HTERT RPE-1 (cell line): Measurements from ENCODE around the gene CDK19.
"Not testable (repeated sequence)": the region's sequence is repeated elsewhere in the genome, so short reads cannot be mapped to it uniquely, and the experiment has no call there.

Source experiments
- in situ Hi-C: fragments of 300-500 bp; cut with MboI; formaldehyde crosslinking; loops from 4 replicates; pipeline ENCODE4 v1.14.3; 2020; ENCODE audit warnings: low sequenced_read_pairs

CDK19 gene

DNA sequence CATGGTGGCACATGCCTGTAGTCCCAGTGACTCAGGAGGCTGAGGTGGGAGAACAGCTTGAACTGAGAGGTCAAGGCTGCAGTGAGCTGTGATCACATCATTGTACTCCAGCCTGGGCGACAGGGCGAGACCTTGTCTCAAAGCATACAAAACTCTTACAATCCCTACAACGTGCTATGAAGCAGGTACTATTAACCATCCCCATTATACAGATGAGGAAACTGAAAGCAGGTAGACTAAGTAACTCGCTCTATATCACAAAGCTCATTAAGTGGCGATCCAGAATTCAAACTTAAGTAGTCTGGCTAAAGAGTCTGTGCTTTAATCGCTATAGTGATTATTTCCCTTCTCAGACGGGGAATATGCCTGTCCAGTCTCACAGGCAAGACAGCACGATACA lies 54.7 kb downstream of the CDK19 start:
- in situ Hi-C loops: no loop called here

DNA sequence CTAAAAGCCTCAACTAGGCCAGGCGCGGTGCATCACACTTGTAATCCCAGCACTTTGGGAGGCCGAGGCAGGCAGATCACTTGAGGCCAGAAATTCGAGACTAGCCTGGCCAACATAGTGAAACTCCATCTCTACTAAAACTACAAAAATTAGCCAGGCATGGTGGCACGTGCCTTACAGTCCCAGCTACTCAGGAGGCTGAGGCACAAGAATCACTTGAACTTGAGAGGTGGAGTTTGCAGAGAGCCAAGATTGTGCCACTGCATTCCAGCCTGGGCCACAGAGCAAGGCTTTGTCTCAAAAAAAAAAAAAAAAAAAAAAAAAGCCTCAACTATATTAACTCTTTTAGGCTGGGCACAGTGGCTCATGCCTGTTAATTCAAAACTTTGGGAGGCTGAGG lies 55.2 kb downstream of the CDK19 start:
- in situ Hi-C loops: not testable (repeated sequence)

DNA sequence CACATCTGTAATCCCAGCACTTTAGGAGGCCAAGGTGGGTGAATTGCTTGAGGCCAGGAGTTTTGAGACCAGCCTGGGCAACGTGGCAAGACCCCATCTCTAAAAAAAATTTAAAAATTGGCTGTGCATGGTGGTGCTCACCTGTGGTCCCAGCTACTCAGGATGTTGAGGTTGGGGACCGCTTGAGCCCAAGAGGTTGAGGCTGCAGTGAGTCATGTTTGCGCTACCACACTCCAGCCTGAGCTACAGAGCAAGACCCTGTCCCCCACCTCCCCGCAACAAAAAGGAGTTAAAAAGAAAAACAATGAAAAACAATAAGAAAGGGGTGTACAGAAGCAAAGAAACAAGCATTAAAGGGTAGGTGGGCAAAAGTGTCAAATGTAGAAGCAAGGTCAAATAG lies 57.3 kb downstream of the CDK19 start:
- in situ Hi-C loops: no loop called here

DNA sequence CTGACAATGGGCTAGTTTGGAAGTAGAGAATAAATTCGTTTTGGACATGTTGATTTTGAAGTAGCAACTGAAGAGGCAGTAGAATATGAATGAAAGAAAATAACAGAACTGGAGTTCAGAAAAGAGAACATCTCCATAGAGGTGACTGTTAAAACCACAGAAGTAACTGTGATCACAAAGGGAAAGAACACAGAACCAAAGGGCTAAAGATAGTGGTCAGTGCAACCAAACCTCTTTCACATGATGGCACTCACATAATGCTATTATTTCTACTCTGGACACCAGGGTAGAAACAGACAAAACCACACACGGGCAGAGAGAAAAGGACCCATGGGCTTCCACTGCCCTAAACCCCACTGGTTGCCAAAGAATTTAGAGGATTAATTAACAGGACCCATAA lies 58.5 kb downstream of the CDK19 start:
- in situ Hi-C loops: no loop called here

DNA sequence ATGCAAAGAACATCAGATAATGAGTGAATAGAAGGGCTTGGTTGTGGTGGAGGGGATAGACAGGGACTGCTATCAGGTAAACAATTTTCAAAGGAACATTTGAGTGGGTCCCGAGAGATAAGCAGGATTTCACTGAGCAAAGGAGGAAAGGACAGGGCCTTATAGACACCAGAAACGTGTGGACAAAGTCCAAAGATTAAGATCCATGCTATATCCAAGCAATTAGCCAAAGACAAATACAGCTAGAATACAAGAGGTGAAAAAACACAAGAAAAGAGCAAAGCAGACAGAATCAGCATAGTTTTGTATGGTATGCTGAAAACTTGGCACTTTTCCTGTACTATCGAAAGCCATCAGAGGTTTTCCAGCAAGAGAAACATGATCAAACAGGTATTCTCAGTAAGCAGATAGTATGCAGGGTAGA lies 59.8 kb downstream of the CDK19 start:
- in situ Hi-C loops: no loop called here

DNA sequence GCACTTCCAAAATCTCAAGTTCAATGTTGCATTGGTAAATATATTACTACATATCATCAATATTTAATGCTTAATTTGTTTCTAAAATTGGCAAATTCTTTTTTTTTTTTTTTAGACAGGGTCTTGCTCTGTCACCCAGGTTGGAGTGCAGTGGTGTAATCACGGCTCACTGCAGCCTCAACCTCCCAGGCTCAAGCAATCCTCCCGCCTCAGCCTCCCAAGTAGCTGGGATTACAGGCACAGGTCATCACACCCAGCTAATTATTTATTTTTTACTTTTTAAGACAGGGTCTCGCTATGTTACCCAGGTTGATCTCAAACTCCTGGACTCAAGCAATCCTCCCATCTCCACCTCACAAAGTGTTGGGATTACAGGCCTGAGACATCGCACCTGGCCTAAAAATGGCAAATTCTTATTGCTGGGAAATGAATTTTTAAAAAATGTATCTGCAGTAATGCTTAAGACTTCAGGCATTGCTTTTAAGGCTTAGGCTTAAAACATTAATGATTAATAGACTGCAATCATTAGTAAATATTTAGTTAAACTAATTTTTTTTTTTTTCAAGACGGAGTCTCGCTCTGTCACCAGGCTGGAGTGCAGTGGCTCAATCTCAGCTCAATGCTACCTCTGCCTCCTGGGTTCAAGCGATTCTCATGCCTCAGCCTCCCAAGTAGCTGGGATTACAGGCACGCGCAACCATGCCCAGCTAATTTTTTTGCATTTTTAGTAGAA lies 61.2 kb downstream of the CDK19 start:
- in situ Hi-C loops: not testable (repeated sequence)

DNA sequence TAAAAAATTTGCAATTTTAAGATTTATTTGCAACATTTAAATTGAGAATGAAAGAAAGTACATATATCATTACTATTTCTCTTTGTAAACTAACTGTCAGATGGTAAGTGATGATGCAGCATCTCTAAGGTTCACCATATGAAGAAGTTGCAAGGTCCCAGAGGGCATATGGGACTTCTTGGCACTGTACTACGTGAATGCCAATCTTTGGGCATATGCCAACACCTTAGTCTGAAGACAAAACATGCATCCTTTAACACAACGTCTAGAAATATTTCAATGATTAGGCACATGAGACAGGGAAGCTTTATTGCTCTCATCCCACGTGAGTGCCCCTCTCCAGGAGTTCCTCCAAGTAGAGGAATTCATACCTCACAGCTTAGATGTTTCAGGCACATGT lies 66.8 kb downstream of the CDK19 start:
- in situ Hi-C loops: no loop called here

DNA sequence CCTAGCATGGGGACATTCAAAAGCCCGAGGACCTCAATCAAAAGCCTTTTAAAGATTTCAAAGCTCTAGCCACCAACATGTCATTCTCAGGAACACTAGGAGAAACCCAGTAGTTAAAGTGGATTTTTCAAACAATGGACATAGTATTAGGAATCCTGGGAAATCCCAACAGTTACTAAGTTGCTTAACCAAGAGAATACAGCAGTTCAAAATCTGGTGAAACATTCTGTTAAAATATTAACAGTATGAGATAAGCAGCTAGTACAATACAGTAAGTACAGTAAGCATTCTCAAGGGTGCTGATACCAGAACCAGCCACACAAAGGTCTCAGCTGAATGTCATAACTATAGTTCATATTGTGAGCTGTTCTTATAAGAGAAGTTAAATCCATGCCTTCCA lies 68.6 kb downstream of the CDK19 start:
- in situ Hi-C loops: no loop called here

DNA sequence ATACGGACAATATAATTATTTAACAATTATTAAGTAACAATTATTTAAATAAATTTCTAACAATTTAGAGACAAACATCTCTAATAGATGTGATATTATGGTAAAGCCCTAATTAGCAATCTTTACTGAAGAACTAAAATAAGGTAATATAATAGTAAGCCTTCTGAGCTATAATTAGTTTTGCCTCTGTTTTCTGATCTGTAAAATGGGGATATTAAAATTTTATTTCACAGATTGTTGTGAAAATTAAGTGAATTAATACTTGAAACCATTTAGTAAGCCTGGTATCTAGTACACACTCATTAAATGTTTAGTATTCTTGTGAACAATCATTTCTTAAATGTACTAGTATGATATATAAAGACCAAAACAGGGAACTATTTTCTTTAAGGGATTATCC lies 70.3 kb downstream of the CDK19 start:
- in situ Hi-C loops: no loop called here

DNA sequence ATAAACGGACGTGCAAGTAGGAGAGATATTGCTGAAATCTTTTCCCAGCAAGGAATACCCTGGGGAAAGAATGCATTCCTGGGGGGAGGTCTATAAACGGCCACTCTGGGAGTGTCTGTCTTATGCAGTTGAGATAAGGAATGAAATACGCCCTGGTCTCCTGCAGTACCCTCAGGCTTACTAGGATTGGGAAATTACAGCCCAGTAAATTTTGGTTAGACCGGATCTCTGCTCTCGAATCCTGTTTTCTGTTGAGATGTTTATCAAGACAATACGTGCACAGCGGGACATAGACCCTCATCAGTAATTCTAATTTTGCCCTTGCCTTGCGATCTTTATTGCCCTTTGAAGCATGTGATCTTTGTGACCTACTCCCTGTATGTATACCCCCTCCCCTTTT lies 72.7 kb downstream of the CDK19 start:
- in situ Hi-C loops: not testable (repeated sequence)

DNA sequence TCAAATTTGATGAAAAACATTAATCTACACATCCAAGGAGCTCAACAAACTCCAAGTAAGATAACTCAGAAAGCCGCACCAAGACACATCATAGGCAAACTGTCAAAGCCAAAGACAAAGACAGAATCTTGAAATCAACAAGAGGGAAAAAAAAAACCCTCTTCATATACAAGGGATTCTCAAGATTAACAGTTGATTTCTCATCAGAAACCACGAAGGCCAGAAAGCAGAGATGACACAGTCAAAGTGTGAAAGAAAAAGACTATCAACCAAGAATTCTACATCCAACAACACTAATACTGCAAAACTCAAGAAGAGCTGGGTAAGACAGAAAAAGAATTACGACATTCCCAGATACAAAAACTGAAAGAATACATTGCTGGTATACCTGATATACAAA lies 73.8 kb downstream of the CDK19 start:
- in situ Hi-C loops: no loop called here

DNA sequence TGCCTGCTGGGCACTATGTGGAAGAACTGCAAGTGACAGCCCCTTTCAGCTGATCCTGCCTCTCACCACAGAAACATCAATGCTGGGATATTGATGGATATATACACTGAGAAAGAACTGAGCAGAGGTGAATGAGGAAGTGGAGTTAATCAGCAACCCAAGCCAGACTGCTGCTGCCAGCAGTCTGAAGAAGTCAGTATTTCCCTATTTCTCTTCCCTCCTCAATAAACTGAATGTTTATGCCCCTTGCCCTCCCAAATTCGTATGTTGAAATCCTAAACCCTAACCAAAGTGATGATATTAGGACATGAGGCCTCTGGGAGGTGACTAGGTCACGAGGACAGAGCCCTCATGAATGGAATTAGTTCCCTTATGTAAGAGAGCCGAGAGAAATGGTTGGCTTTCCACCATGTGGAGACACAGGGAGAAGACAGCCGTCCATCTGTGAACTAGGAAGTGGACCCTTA lies 76.3 kb downstream of the CDK19 start:
- in situ Hi-C loops: no loop called here

DNA sequence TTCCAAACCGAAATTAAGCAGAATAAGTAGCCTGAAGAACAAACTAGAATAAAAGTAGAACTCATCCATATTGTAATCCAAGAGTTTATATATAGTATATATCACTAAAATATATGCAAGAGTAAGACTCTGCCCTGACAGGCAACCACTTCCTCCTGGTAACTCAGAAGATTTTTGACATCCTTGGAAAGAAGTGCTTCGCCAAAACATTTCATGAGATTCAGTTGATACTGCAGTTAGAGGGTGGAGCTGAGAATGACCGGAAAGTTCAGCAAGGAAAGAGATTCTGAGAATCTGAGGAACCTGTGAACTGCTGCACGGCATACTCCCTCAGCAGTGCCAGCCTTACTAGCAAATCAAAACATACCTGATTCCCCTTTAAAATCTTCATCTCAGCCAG lies 79.6 kb downstream of the CDK19 start:
- in situ Hi-C loops: no loop called here

DNA sequence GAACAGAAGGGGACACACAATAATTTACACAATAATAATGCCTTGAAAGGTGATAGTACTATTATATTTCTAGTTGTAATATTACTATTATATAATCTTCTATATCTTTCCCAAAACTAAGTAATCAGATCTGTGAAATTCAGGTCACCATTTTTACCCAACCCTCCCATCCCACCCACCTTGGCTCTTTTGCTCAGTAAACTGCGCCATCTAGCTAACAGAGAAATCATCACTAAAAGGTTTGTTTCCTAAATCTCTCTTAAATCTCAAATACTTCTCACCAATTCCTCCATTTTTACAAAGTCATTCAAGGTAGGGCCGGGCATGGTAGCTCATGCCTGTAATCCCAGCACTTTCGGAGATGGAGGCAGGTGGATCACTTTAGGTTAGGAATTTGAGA lies 83.4 kb downstream of the CDK19 start:
- in situ Hi-C loops: no loop called here

DNA sequence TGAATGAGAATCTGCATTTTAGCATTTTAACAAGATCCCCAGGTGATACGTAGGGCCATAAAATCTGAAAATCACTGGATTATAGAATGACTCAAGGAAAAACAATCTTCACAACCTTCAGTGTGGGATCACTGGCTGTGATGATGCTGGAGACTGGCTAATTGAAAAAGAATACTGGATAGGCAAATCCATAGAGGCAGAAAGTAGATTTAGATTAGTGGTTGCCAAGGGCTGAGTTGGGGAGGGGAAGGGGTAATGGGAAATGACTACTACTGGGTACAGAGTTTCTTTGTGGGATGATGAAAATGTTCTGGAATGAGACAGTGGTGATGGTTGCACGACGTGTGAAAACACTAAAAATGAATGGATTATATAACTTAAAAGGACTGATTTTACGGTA lies 84.1 kb downstream of the CDK19 start:
- in situ Hi-C loops: no loop called here

DNA sequence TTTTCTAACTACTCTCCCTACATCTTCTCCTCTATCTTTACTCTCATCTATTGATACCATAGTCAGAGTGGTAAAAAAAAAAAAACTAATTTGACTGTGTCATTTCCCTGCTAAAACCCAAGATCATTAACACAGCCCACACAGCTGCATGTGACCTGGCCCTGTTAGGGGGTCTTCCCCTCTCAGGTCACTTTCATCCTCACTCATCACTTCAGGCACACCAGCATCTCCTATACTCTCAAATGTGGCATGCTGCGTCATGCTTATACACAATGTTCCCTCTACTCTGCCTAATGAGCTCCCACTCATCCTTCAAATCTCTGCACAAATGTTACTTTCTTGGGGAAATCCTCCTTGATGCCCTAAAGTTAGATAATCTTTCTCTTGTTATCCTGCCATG lies 86.8 kb downstream of the CDK19 start:
- in situ Hi-C loops: no loop called here

DNA sequence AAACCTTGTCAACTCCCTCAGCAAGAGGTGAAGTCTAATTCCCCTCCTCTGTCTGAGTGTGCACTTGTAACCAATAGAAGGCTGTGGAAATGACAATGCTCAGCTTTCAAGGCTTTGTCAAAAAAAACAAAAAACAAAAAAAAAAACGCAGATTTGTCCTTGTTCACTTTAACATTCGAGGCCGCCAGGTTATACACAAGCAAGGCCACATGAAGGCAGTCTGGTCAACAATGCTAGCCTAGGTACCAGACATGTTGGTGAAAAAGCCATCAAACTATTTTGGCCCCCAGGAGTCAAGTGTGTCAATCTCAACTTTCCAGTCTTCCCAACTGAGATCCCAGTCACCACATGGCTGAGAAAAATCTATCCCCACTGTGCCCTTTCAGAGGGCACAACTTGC lies 92.3 kb downstream of the CDK19 start:
- in situ Hi-C loops: no loop called here

DNA sequence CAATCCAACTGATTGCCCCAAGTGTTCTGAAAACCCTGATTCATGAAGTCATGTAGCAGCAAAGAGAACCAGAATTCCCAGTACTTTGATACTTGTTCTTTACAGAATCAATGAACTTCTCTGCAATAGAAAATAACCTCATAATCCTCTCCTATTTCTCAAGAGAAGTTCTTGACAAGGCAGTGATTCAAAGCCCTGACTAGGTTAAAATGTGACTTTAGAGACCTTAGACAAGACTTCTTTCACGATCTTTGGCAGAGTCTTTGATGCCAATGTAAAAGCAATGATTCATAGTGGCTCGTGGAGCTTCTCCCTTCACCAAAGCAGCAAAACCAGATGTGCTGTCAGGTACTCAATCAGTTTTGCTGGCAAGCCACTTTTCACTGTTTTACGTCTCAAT lies 95.2 kb downstream of the CDK19 start:
- in situ Hi-C loops: no loop called here

DNA sequence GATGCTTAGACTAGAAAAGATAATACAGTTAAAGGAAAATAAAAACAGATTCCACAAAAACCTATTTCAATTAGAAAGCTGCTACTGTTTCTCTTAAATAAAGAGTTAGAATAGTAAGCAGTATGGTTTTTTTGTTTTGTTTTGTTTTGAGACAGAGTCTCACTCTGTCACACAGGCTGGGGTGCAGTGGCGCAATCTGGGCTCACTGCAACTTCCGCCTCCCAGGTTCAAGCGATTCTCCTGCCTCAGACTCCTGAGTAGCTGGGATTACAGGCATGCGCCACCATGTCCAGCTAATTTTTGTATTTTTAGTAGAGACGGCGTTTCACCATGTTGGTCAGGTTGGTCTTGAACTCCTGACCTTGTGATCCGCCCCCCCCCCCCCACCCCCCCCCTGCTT lies 95.7 kb downstream of the CDK19 start:
- in situ Hi-C loops: not testable (repeated sequence)

DNA sequence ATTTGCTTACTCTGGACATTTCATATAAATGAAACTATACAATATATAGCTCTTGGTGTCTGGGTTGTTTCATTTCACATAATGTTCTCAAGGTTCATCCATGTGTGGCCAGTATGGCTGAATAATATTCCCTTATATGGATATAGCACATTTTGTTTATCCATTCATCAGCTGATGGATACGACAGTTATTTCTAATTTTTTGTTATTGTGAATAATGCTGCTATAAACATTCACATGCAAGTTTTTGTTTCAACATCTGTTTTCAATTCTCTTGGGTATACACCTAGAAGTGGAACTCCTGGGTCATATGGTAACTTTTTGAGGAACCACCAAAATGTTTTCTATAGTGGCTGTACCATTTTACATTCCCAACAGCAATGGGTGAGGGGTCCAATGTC lies 101.1 kb downstream of the CDK19 start:
- in situ Hi-C loops: no loop called here

DNA sequence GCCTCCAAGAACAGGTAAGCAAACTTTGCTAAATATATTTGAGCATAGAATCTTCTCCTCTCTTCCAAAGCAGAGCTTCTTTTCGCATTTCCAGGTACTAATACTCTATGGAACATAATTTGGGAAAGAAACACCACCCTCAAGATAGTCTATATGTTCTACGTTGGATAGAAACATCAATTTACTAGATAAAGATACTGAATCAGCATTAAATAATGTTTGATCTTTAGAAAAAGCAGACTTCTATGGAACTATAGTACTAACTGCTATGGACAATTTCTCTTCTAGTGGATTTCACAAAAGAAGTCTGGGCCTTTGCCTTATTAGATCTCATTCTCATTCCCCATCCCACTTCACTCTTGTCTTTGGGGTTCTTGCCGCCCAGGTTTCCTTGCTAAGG lies 103.0 kb downstream of the CDK19 start:
- in situ Hi-C loops: no loop called here

DNA sequence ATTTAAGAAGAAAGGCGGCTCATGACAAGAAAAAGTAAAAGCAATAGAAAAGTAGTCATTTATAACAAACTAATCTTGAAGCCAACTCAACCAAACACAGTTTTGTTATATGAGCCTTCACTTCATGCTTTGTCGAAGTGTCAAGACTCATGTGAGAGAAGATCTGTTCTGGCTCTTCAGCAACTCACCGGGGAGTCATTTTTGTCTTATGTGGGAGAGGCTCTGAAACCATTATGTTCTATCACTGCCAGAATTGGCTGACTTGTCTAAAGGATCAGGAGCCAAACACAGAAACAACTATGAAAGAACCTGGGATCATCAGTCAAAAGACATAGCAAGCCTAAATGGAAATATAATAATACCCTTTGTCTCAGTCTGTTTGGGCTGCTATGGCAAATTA lies 105.2 kb downstream of the CDK19 start:
- in situ Hi-C loops: no loop called here

DNA sequence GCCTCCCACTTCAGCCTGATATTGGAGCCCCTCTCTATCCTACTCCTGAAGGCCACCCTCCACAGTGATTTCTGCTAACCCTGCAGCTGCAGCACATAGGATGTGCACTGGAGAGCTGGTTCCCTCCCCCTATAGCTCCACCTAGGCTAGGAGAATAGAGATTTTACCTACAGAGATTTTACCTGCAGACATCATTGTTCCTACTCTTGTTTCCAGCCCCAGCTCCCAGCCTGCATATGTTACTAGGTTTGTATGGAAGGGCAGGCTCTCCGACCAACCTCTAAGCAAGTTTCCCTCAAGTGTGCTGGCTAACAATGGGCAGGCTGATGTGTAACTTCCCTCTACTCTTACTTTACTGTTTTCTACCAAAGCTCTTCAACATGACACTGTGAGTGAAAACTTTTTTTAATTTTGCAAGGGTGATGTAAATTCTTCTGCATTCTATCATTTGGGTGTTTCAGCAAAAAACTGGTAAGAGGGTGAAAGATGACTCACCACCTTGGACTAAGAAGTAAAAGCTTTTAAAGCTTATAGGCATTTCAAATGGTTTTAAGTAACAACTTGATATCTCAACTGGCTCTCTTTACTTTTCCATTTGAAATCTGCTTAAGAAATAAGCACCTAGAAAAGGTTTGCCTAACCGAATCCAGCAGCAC lies 106.8 kb downstream of the CDK19 start:
- in situ Hi-C loops: no loop called here
